ENCODE measurements around the gene SLC9A9. TPM values are rescaled to one million over a fixed set of nuclear protein-coding genes. Genes with fewer than 3 reads are reported as not detected.

SLC9A9 gene
- total and polyA plus RNA-seq, 2 of the 8 experiments (the other 6 are each of a cell fraction or from before 2014, with no cell fraction given): 0.48 to 1.1 TPM

GRCh38 chr3:143484846-143485512 is 363.3 kb downstream of the SLC9A9 start:
- ChIA-PET POLR2A (ENCODE audit: partially characterized antibody) (no interaction called here), CTCF (ENCODE audit: partially characterized antibody) (interaction anchor here (0.6 kb wide), 1 partner anchor 26 kb away, joined by 3 read pairs; no protein-coding TSS in a partner anchor)
- WGBS, 2 experiments (ENCODE audit: extremely low coverage in 1 of 2, insufficient coverage in 1 of 2, insufficient read length in 1 of 2, insufficient replicate concordance in 2 of 2, low coverage in 1 of 2, low lambda C conversion rate in 2 of 2, missing lambda C conversion rate in 1 of 2): 75% methylated on average over 4 of the region's 4 CpGs; no CpG with 5 or more reads in 1 of the 2 experiments
- H3K4me1 ChIP-seq (replicated peaks in 1 of 4; ENCODE audit: control insufficient read depth in 3 of 4, insufficient read depth in 4 of 4, low read length in 3 of 4): no peaks in the 10 kb centered on the region; a peak in 1 of 7 replicates
- H2BK120ac ChIP-seq (replicated peaks; ENCODE audit: low read depth, low read length): no peak overlapping the region
- no peak overlapping the region for H4K5ac ChIP-seq (ENCODE audit: insufficient read length, low read depth, low read length)
- no peak overlapping the region for H3K27ac ChIP-seq (ENCODE audit: low read depth, low read length)
- no peak overlapping the region for H3K4me2 ChIP-seq (ENCODE audit: insufficient read depth in 1 of 2, low read depth in 2 of 2, low read length in 2 of 2)
- H3K14ac ChIP-seq (ENCODE audit: insufficient read length): no peak overlapping the region
- FAIRE-seq (no peak), DNase-seq (ENCODE audit: low read depth in 1 of 2, low spot score in 2 of 2) (no peak)
- H2BK12ac ChIP-seq (ENCODE audit: low read depth, low read length): no peak overlapping the region
- H2BK5ac ChIP-seq (ENCODE audit: low read depth, low read length): no peak overlapping the region
- H2AK5ac ChIP-seq (ENCODE audit: low read depth, low read length): no peak overlapping the region
- H3K56ac ChIP-seq (replicated peaks; ENCODE audit: insufficient read length, low read depth, low read length): no peak overlapping the region
- no peaks in the 10 kb centered on the region for H3K23me2 ChIP-seq (ENCODE audit: low read depth, low read length)
- H3K79me2 ChIP-seq (ENCODE audit: control insufficient read depth in 1 of 2, insufficient read depth in 2 of 2, low read length in 2 of 2): no peaks in the 10 kb centered on the region
- H3K36me3 ChIP-seq (ENCODE audit: control insufficient read depth in 2 of 4, insufficient read depth in 4 of 4, low read length in 3 of 4): no peaks in the 10 kb centered on the region
- no peak overlapping the region for H3K9ac ChIP-seq (replicated peaks in 1 of 4; ENCODE audit: extremely low read depth in 1 of 4, low read depth in 3 of 4, low read length in 3 of 4)
- no peak overlapping the region for H2BK15ac ChIP-seq (ENCODE audit: low read length)
- no peak overlapping the region for H3K18ac ChIP-seq (ENCODE audit: extremely low read depth, low read length)
- H3K4ac ChIP-seq (replicated peaks; ENCODE audit: insufficient read length, low read depth, low read length): no peak overlapping the region
- H4K8ac ChIP-seq (ENCODE audit: extremely low read depth, insufficient read depth, low read length): no peak overlapping the region
- no peak overlapping the region for H3K4me3 ChIP-seq (ENCODE audit: extremely low read depth in 1 of 4, insufficient read depth in 2 of 4, low read depth in 3 of 4, low read length in 4 of 4)
- no peak overlapping the region for H3K23ac ChIP-seq (ENCODE audit: insufficient read length)
- no peaks in the 10 kb centered on the region for H4K20me1 ChIP-seq (replicated peaks in 1 of 2; ENCODE audit: control insufficient read depth in 1 of 2, insufficient read depth in 2 of 2, low read length in 2 of 2)
- no peak overlapping the region for H2AFZ ChIP-seq (ENCODE audit: low read length)
- no peak overlapping the region for H2BK20ac ChIP-seq (ENCODE audit: low read length)
- H4K91ac ChIP-seq (replicated peaks; ENCODE audit: insufficient read length, low read length): no peak overlapping the region
- no peaks in the 10 kb centered on the region for H3K79me1 ChIP-seq (ENCODE audit: low read depth, low read length)
- no peaks in the 10 kb centered on the region for H3K27me3 ChIP-seq (replicated peaks in 1 of 4; ENCODE audit: control insufficient read depth in 3 of 4, extremely low read depth in 1 of 4, insufficient read depth in 3 of 4, low read length in 3 of 4)
- no peaks in the 10 kb centered on the region for H3K9me3 ChIP-seq (ENCODE audit: insufficient read depth in 2 of 2, low read depth in 1 of 2, low read length in 1 of 2)
- no peak for TF ChIP-seq SRF (IDR thresholded peaks at IDR 0.05; ENCODE audit: low read depth, low read length)
- TF ChIP-seq GTF2F1 (IDR thresholded peaks at IDR 0.05; ENCODE audit: borderline replicate concordance, low read depth, low read length): no peak
- TF ChIP-seq ASH2L (IDR thresholded peaks at IDR 0.05; ENCODE audit: low read length): no peak
- no peak for TF ChIP-seq SP4 (IDR thresholded peaks at IDR 0.05; ENCODE audit: low read length)
- TF ChIP-seq POLR2A (IDR thresholded peaks at IDR 0.05; ENCODE audit: control extremely low read depth in 1 of 2, low read depth in 2 of 2, low read length in 2 of 2): no peak
